ENCODE data around the gene OSMR.
"Not testable (repeated sequence)": the region's sequence is repeated elsewhere in the genome, so short reads cannot be mapped to it uniquely, and the experiment has no call there.

The OSMR gene

GRCh38 chr5:38831117-38831516, 14.7 kb upstream of the OSMR start:
- DNase-seq (ENCODE audit: low spot score) = no peak

- no peak for DNase-seq (ENCODE audit: low spot score)
Measured at GRCh38 chr5:38831909-38832308, 13.9 kb upstream of the OSMR start.

- DNase-seq (ENCODE audit: low spot score) = no peak
Measured at GRCh38 chr5:38832810-38833209, 13.0 kb upstream of the OSMR start.

- no peak for DNase-seq (ENCODE audit: low spot score)
Measured at GRCh38 chr5:38835887-38836286, 9.9 kb upstream of the OSMR start.

GRCh38 chr5:38837416-38837815, 8.4 kb upstream of the OSMR start:
- no peak for DNase-seq (ENCODE audit: low spot score)

- no peak for DNase-seq (ENCODE audit: low spot score)
Measured at GRCh38 chr5:38837932-38838331, 7.9 kb upstream of the OSMR start.

- no peak for DNase-seq (ENCODE audit: low spot score)
Measured at GRCh38 chr5:38843665-38844064, 2.1 kb upstream of the OSMR start.

GRCh38 chr5:38846379-38847011, 683 bp downstream of the OSMR start:
- DNase-seq (ENCODE audit: low spot score) = peak; percentile 50

- DNase-seq (ENCODE audit: low spot score) = peak; percentile 50
Measured at GRCh38 chr5:38847559-38848347, 1.9 kb downstream of the OSMR start.

- no peak for DNase-seq (ENCODE audit: low spot score)
Measured at GRCh38 chr5:38848637-38849036, 2.8 kb downstream of the OSMR start.

GRCh38 chr5:38851640-38852039, 5.8 kb downstream of the OSMR start:
- DNase-seq (ENCODE audit: low spot score) = not testable (repeated sequence)

- DNase-seq (ENCODE audit: low spot score) = no peak
Measured at GRCh38 chr5:38853753-38854470, 8.1 kb downstream of the OSMR start.

- no peak for DNase-seq (ENCODE audit: low spot score)
Measured at GRCh38 chr5:38854907-38855306, 9.1 kb downstream of the OSMR start.

GRCh38 chr5:38856660-38857059, 10.8 kb downstream of the OSMR start:
- DNase-seq (ENCODE audit: low spot score) = no peak

GRCh38 chr5:38858839-38859238, 13.0 kb downstream of the OSMR start:
- DNase-seq (ENCODE audit: low spot score) = no peak

GRCh38 chr5:38861986-38862770, 16.4 kb downstream of the OSMR start:
- DNase-seq (ENCODE audit: low spot score) = not testable (repeated sequence)

- DNase-seq (ENCODE audit: low spot score) = no peak
Measured at GRCh38 chr5:38866362-38867031, 20.7 kb downstream of the OSMR start.

GRCh38 chr5:38867032-38867398, 21.2 kb downstream of the OSMR start:
- DNase-seq (ENCODE audit: low spot score) = no peak

- no peak for DNase-seq (ENCODE audit: low spot score)
Measured at GRCh38 chr5:38867416-38867815, 21.6 kb downstream of the OSMR start.

GRCh38 chr5:38870595-38870994, 24.8 kb downstream of the OSMR start:
- DNase-seq (ENCODE audit: low spot score) = no peak

- DNase-seq (ENCODE audit: low spot score) = no peak
Measured at GRCh38 chr5:38871058-38871605, 25.3 kb downstream of the OSMR start.
